ENCODE results near the gene G6PC3.
A peak's percentile ranks its signal among the peaks of the same experiment; 100 is the strongest.
"Not testable (repeated sequence)": the region's sequence is repeated elsewhere in the genome, so short reads cannot be mapped to it uniquely, and the experiment has no call there.

The G6PC3 gene

GRCh38 chr17:44070455-44071197 lies at the start of gene G6PC3:
Gene G6PC3, plus strand, starts transcription at chr17:44070735. Its CDS starts 231 bp downstream, at chr17:44070966.
- peak; percentile 96 for DNase-seq (ENCODE audit: low read depth)

- DNase-seq (ENCODE audit: low read depth), result not testable (repeated sequence)
Observed at GRCh38 chr17:44021227-44021626, 49.3 kb upstream of the G6PC3 start.

GRCh38 chr17:44022246-44022645 lies 48.3 kb upstream of the G6PC3 start:
- no peak for DNase-seq (ENCODE audit: low read depth)

- DNase-seq (ENCODE audit: low read depth), result no peak
Observed at GRCh38 chr17:44023545-44024270, 46.8 kb upstream of the G6PC3 start.

GRCh38 chr17:44024271-44024663 lies 46.3 kb upstream of the G6PC3 start:
- no peak for DNase-seq (ENCODE audit: low read depth)

- no peak for DNase-seq (ENCODE audit: low read depth)
Observed at GRCh38 chr17:44024853-44025252, 45.7 kb upstream of the G6PC3 start.

GRCh38 chr17:44029736-44030135 lies 40.8 kb upstream of the G6PC3 start:
- DNase-seq (ENCODE audit: low read depth), result no peak

GRCh38 chr17:44030482-44030881 lies 40.1 kb upstream of the G6PC3 start:
- no peak for DNase-seq (ENCODE audit: low read depth)

GRCh38 chr17:44033861-44034408 lies 36.6 kb upstream of the G6PC3 start:
- DNase-seq (ENCODE audit: low read depth), result no peak

GRCh38 chr17:44034688-44035087 lies 35.8 kb upstream of the G6PC3 start:
- not testable (repeated sequence) for DNase-seq (ENCODE audit: low read depth)

GRCh38 chr17:44037471-44037870 lies 33.1 kb upstream of the G6PC3 start:
- no peak for DNase-seq (ENCODE audit: low read depth)

- DNase-seq (ENCODE audit: low read depth), result no peak
Observed at GRCh38 chr17:44038604-44039011, 31.9 kb upstream of the G6PC3 start.

- no peak for DNase-seq (ENCODE audit: low read depth)
Observed at GRCh38 chr17:44039829-44040635, 30.5 kb upstream of the G6PC3 start.

- no peak for DNase-seq (ENCODE audit: low read depth)
Observed at GRCh38 chr17:44043272-44043696, 27.3 kb upstream of the G6PC3 start.

GRCh38 chr17:44044071-44044470 lies 26.5 kb upstream of the G6PC3 start:
- DNase-seq (ENCODE audit: low read depth), result no peak

GRCh38 chr17:44045486-44045885 lies 25.0 kb upstream of the G6PC3 start:
- no peak for DNase-seq (ENCODE audit: low read depth)

- DNase-seq (ENCODE audit: low read depth), result not testable (repeated sequence)
Observed at GRCh38 chr17:44046893-44047292, 23.6 kb upstream of the G6PC3 start.

GRCh38 chr17:44049294-44050060 lies 21.1 kb upstream of the G6PC3 start:
- no peak for DNase-seq (ENCODE audit: low read depth)

GRCh38 chr17:44053125-44053872 lies 17.2 kb upstream of the G6PC3 start:
- no peak for DNase-seq (ENCODE audit: low read depth)

- no peak for DNase-seq (ENCODE audit: low read depth)
Observed at GRCh38 chr17:44059101-44059892, 11.2 kb upstream of the G6PC3 start.
